ENCODE measurements around the gene ARHGAP15.

The ARHGAP15 gene

DNA sequence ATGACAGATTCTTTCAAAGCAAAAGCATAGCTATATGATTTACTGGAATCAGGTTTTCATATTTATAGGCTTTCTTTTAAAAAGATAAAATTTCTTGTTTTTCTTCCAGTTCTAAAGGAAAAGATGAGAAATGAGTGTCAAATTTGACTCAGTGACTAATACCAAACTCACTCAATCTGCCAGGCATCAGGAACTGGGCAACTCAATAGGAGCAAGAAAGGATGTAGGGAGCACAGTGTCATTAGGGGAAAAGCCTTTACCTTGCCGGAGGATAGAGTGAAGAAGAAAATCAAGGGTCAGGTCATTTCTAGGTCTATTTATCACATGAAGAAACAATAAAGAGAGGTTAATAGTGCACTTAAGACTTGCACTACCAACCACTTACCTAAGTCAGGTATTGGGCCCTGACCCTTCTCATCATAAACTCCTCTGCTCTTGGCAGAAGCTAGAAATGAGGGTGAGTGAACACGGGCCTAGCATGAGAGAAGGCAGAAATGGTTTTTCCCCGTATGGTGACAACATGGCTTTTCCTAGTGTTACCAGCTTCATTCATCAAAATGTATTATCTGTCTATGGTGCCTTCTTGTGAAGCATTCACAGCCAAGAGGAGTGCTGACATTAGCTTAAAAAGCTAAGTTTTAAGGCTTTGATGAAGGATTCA is 151.0 kb downstream of the ARHGAP15 start:
- DNase-seq, result no peak

DNA sequence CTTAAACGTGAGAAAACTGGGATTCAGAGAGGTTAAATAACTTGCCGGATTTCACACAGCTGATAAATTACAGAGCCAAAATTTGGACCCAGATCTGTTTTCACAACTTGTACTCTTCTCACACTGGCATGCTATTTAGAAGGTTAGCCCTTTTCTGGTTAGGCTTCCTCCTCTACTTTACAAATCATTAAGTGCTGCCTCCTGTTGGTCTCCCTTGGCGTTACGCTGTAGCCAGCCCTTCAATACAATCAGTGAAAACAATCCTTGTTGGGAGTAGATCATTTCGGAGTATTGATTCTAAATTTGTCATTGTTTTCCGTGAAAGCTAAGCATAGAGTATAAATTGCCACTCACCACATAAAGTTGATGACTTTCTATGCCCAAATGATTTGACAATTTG is 153.5 kb downstream of the ARHGAP15 start:
- no peak for DNase-seq

DNA sequence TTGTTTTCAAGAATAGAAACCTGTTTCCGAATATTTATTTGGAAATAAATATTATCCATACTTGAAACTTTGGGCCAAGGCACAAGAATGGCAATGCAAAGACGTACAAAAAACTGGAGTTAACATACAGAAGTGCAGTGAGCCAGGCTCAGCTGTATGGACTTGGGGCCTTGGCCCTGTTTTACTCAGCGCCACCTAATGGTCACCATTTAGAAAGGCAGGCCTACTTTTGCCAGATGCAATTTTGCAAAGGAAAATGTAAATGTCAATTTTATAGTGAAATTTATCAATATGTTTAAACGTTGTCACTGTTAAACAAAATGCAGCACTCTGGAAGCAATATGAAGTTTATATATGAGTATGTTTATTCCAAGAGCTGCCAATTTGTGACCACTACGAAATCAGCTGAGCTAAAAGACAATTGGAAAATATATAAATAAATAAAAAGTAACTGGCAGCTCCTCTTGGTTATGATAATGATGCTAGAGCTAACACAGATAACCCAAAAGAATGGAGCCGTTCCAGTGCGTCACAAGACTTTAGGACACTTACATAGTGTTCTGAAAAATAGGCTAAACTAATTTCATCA is 155.0 kb downstream of the ARHGAP15 start:
- DNase-seq, result no peak

DNA sequence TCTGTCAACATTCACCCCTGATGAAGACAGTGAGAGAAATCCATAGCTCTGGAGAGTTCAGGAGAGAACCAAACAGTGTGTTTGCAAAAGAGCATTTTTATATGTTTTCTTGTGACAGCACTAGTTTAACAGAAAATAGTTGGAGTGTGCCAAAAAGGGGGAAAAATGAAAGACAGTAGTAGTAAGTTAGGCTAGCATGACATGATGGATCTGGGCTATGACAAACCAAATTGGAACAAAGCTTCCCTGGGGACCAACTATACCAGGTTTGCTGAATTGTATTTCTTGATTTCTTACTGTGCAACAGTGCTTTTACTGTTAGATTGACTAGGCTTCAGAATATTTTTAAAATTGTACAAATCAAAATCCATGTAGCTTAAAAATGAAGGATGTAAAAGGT is 159.8 kb downstream of the ARHGAP15 start:
- DNase-seq, result no peak

DNA sequence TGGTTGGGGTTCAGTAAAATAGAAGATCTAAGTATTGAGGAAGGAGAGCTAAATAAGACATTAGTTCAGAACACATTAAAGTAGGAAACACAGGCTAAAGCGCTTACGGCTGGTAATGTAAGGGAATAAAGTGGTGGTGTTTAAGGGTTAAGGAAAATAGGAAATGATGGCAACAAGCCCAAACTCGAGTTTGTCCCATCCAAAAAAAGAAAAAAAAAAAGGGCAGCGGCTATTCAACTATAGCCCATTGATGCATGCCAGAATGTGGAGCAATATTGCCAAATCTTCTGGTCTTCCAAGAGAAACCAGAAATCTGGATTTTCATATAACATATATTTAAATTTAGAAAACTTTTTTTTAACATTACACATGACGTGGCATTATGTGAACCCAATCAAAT is 161.0 kb downstream of the ARHGAP15 start:
- no peak for DNase-seq

DNA sequence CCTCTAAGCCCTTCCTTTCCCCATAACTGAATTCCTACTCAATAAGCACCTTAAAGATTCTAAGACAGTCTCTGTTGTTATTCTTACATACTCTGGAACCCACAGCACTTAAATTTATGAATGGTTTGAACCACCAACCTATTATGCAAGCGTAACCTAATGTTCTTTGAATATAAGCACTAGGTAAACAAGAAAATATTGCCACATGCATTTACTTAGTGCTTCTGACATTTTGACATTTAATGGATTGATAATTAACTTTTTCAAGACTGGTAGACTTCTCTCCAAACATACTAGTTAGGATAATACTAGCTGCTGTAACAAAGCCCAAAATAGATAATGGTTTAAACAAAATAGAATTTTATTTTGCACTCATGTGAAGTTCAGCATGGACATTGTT is 164.8 kb downstream of the ARHGAP15 start:
- DNase-seq, result no peak

DNA sequence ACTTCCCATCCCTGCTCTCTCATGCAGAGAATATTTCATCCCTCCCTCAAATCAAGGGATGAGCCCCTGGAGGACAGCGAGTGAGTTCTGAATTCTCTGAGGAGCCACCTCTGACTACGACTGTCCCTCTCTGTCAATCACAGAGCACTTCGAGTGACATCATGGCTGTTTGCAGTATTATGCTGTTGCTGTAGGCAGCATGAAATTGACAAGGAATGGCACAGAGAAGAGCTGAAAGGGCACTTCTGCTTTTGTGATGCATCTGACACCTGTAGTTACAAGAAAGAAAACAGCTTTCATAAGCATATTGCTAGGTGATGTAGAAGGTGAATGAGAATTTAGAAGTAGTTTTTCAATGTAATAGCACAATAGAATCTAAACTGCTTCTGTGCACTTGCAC is 166.9 kb downstream of the ARHGAP15 start:
- no peak for DNase-seq

DNA sequence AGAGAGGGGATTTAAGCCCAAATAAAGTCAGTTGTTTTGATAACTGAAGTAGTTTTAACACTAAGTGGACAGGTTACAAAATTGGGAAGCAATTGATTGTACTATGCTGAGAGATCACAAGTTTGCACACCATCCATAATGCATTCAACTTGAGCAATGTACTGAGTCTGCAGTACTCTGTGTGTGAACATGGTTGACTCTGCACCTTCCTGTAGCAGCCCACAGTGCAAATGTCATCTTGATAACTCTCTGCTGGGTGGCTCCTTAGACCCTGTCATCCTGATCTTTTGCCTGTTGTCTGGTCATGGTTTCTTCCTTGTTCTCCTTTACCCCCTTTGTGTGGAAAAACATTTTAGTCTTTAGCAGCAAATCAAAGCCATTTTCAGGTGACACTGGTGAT is 168.0 kb downstream of the ARHGAP15 start:
- DNase-seq, result no peak

DNA sequence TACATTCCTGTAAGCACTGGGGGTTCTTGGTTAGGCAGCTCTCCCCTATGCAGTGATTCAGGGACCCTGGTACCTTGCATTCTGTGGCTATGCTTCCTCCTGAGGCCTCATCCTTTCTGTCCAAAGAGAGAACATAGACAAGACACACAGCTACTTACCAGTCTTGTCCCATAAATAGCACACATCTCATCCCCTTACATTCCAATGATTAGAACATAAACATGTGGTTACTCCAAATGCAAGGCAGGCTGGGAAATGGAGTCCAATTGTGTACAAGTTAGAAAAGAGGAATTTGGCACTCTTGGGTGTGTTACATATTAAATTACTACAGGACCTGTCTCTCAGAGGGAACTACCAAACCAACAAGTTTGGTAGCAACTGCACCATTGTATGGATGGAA is 171.3 kb downstream of the ARHGAP15 start:
- no peak for DNase-seq

DNA sequence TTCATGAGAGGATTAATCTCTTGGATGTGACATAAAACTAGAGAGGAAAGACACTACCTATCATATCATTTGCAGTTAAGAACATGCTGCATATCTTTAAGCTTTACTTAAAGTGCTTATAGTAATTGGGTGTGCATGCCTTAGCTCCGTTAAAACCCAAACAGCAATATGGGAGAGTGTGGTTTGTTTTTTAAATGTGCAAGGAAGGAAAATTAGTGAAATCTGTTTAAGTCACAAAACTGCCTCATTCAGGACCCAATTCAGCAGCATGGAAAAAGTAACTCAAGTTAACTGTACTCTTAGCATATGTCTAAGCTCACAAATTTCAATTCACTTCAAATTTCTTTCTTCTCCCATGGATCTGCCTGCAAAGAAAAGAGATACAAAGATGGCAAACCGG is 182.2 kb downstream of the ARHGAP15 start:
- no peak for DNase-seq

DNA sequence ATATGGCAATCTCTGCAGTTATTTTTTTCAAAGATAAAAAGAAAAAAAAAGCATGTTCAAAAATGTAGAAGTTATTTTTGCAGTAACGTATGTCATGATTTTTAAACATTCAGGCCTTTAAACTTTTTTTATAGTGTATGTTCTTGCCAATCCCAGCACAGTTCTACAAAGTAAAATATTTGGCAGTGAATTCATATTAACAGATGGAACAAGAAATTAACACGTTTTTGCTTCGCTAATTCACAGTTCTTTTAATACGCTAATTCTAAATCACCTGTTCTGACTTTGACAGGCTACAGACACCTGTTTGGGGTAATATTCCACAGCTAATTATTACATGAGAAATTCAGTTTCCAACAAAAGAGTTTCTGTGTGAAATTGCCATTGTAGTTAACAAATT is 183.2 kb downstream of the ARHGAP15 start:
- DNase-seq, result no peak

DNA sequence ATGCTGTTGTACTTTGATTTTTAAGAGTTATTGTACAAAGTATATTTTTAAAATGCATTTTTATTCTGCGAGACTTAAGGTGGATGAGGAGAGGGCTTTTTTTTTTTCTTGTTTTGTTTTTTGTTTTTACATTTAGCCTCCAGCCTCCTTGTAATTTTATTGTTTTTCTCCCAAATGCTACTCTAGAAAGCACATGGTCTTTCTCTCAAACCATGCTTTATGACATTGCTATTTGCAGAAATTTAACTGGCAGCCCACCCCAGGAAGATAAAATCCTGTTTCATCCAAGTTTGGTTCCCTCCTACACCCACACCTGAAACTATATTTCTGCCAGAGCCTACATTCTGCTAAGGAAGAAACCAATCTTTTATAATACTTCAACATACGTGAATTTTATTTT is 184.6 kb downstream of the ARHGAP15 start:
- DNase-seq, result no peak

DNA sequence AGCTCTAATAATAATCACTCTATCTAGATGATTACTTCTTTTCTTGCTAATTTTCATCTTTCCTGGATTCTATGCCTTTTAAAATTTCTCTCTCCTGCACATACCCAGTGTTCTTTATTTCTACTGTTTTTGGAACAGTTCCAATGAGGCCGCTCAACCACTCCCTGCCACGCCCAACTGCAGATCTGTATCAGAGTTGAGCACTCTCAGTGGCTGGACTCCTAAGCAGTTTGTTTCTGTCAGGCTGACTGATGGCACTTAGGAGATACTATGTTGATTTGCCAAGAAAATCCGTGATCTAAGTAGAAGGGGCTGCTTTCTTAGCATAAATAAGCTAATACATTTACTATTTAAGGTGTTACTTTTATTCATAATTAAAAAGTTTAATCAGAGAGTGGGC is 192.8 kb downstream of the ARHGAP15 start:
- no peak for DNase-seq

DNA sequence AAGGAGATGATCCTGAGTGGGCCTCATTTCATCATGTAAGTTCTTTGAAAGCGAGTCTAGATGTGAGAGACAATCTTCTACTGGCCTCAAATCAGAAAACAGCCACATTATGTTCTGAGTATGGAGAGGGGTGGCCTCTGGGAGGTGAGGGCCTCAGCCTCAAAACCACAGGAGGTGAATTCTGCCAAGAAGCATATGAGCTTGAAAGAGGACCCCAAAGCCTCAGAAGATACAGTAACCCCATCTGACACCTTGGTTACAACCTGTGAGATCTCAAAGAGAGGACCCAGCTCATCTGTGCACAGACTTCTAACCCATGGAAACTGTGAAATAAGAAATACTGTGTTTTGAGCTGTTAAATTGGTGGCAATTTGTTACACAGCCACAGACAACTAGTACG is 200.1 kb downstream of the ARHGAP15 start:
- DNase-seq, result no peak

DNA sequence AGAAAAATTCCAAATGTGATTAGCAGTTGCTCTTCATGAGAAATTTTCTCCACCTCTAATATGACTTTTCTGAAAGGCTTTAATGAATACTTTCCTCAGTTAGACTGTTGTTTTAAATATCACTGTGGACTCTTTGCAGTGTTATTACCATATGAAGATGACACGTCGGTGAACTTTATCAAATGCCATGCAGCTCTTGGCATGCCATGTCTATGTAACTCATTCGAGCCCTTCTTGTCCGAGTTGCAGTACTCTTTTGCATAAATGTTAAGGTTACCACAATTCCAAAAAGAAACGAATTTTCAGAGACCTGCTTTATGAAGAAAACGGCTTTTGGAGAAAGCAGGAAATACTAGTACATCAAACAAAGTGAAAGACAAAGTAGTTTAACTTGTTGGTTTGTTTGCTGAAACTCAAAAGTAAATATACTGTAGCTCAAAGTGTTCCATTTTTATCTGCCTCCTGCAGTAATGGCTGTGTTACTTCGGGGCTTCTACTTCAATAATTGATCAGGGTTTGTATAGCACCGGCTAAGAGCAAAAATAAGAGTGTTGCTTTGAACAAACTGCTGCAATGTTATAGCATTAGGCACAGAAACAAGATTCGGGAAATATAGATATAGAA is 204.1 kb downstream of the ARHGAP15 start:
- no peak for DNase-seq

DNA sequence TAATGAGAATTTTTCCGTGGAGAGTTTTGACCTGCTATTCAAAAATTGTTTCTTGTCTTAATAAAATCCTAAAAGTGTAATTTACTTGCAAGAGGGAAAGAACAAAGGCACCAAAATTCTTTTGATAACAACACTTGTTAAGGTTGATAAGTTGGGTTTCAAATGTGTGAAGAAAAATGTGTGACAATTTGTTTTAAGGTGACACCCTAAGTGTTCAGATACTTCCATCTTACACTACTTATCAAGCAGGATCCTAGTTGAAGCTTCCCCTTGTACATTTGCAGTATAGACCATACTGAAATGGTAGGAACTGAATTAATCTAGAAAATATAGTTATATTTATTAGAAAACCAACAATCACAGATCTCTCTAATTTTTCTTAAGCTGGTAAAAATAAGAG is 204.6 kb downstream of the ARHGAP15 start:
- no peak for DNase-seq

DNA sequence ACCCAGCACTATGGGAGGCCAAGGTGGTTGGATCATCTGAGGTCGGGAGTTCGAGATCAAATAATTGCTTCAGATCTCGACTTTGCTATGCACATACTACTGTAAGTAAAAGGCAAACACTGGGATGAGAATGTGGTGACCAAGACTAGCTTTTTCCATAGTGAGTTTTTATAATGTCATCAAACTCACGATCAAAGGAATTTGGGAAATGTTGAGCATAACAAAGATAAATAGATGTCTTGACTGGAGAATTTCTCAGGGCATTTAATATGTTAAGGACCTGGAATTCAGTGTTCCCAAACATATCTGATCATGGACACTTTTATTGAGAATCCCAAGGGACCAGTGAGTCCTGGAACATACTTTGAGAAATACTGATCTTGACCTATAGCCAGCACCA is 205.6 kb downstream of the ARHGAP15 start:
- DNase-seq, result no peak

DNA sequence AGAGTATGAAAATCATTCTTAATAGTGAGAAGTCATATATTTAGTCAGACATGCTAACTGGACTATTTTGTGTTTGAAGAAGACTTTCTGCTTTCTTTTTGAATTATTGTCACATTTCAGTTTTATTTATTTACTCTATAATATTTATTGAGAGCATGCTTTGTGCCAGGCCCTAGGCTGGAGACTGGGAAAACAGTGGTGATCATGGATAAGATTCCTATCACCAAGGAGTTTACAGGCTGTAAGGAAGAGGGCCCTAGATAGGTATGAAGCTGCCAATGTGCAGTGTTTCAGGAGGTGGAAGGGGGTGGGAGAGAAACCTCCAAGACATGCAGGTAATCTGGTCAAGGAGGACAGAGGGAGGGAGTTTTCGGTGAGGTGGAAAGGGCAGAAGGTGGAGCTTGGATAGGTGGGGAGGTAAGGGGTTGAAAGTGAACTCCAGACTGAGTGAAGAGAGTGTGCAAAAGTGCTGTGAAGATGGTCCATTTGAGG is 207.5 kb downstream of the ARHGAP15 start:
- DNase-seq, result no peak

DNA sequence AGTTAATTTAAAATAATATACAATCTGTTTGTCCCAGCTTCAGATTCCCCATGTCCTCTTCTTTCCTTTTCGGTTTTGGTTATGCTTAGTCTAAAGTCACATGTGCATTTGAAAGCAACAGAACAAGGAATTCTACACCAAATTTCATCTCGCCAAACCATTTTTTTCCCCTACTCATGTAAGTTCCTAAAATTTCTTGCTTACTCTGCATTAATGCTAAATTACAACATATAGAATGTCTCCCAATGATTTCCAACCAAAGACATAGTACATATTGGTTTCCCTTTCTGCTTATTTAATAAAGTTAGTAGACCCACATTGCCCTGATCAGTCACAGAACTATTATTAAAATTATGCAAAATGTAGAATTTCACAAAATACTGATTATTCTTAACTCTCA is 212.3 kb downstream of the ARHGAP15 start:
- DNase-seq, result no peak

DNA sequence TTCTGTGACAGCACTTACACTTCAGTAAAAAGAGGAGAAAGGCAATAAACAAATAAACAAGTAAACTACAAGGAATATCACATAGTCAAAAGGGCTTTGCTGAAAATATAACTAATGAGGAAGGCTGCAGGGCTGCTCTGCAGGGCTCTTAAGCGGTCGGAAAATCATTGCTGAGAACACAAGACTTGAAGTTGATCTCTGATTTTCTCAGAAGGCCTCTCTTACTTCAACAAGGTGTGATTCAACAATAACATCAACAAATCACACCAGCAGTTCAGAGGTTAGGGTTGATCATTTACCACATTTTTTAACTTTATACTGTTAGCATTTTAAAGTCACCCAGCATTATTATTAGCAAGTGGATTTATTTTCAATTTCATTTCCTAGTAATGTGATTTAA is 215.6 kb downstream of the ARHGAP15 start:
- DNase-seq, result no peak

DNA sequence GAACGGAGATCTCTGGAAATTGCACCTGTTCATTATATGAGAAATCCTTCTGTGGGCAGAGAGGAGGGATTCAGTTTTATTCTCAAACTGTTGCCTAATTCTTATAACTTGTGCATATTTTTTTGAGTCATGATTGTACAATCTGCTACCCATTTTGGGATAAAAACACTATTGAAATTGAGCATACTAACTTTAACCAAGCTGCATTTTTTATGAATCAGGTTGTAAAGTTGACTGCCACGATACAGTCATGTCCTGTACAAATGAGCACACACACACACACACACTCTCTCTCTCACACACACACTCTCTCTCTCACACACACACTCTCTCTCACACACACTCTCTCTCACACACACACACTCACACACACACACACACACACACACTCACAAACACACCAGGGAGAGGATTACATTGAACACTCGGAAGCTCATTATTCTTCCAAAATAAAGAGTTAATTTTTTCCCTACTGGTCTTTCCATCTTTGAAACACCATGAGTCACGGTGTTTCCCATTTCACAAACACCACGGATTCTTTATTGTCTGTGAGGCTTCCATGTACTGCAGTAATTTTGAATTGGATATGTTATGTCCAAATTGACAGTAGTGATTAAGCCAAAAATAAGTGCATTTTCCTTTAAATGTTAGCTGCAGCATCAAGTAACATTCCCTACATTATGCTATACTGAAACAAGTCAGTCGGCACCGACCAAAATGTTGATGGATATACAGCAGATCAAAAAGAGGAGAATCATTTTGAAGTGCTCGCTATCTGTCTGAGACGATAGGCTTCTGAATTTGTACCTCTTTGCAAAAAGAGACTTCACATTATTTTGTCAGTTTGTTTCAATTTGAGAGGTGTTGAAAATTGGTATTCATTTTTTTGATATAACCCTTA is 216.9 kb downstream of the ARHGAP15 start:
- DNase-seq, result no peak

DNA sequence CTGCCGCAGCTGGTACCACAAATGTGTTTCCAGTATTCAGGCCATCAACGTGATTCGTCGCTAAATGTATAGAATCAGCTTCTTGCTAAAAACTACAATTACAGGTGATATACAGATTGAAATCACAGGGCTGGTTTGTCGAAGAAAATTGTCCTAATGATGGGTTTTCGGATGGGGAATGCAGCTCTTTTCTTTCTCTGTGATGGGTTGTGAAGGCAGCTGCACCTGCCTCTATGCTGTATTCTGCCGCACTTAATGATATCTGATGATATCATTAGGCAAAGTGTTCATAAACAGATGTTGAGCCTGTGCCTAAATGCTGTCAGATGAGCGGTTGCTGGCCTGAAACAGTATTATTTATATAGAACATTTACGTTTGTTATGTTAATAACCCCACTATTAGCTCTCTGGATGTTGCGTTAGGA is 218.1 kb downstream of the ARHGAP15 start:
- no peak for DNase-seq

DNA sequence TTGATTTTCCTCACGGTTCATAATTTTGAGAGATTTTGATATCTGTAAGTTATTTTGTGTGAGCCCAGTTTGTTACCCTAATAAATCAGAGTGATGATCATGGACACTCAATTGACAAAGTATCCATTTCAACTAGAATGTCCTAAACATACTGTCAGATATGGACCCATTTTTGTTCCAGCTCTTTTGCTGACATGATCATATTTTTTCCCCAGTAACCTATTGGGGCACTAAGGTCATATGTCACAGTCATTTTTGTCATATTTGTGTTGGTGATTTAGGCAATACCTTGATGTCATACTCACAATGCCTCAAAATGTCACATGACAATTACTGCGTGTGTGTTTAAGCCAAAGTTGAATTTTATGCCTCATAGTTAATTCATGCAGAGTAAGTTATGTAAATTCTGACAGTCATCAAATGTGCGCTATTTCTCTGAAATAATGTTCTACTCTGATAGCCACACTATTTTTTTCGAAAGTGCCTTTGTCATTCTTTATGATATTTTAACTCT is 218.7 kb downstream of the ARHGAP15 start:
- no peak for DNase-seq
